ENCODE results near the gene KDM3B. TPM values are rescaled to one million over a fixed set of nuclear protein-coding genes. Genes with fewer than 3 reads are reported as not detected.

The KDM3B gene
- total RNA-seq, 1 donor from 2014 or later, result 40.7 TPM

- H3K36me3 ChIP-seq, result no peaks in the 10 kb centered on the region
- TF ChIP-seq, protein P1, sequence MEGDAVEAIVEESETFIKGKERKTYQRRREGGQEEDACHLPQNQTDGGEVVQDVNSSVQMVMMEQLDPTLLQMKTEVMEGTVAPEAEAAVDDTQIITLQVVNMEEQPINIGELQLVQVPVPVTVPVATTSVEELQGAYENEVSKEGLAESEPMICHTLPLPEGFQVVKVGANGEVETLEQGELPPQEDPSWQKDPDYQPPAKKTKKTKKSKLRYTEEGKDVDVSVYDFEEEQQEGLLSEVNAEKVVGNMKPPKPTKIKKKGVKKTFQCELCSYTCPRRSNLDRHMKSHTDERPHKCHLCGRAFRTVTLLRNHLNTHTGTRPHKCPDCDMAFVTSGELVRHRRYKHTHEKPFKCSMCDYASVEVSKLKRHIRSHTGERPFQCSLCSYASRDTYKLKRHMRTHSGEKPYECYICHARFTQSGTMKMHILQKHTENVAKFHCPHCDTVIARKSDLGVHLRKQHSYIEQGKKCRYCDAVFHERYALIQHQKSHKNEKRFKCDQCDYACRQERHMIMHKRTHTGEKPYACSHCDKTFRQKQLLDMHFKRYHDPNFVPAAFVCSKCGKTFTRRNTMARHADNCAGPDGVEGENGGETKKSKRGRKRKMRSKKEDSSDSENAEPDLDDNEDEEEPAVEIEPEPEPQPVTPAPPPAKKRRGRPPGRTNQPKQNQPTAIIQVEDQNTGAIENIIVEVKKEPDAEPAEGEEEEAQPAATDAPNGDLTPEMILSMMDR (IDR thresholded peaks at IDR 0.05; ENCODE audit: borderline replicate concordance), result peak; percentile 55
- intact Hi-C loops (cut with micrococcal nuclease), result no loop called here
These were observed 112.1 kb downstream of the KDM3B start for GRCh38 chr5:138464388-138465260.

GRCh38 chr5:138465261-138466124 is 113.0 kb downstream of the KDM3B start, which contains the start of gene EGR1:
Gene EGR1 (plus strand): TSS chr5:138465479. CDS start chr5:138465762, 283 bp downstream.
- peak within 1 kb of the TSS; percentile 91 for H3K4me3 ChIP-seq
- intact Hi-C loops (cut with micrococcal nuclease), result no loop called here
- DNase-seq, result peak; percentile 94
- no peaks in the 10 kb centered on the region for H3K36me3 ChIP-seq
- TF ChIP-seq, protein P1 (IDR thresholded peaks at IDR 0.05; ENCODE audit: borderline replicate concordance), result no peak
- H3K4me1 ChIP-seq, result peaks cover 59% of the 10 kb centered on the region
- H3K9me3 ChIP-seq (replicated peaks), result no peaks in the 10 kb centered on the region
- no peaks in the 10 kb centered on the region for H3K27me3 ChIP-seq (ENCODE audit: low read depth)
- H3K27ac ChIP-seq (replicated peaks), result peak within 1 kb of the TSS; percentile 99

More at GRCh38 chr5:138464388-138465260, 112.1 kb downstream of the KDM3B start:
- Histone ChIP-seq H3K4me1 (peaks cover 68% of the 10 kb centered on the region), H3K4me3 (peak overlapping the region; percentile 91), H3K27ac (replicated peaks) (peak overlapping the region; percentile 99), H3K9me3 (replicated peaks) (no peaks in the 10 kb centered on the region), H3K27me3 (ENCODE audit: low read depth) (no peaks in the 10 kb centered on the region)
- DNase-seq, result peak; percentile 94

GRCh38 chr5:138466125-138466899 is 113.8 kb downstream of the KDM3B start:
- intact Hi-C loops (cut with micrococcal nuclease), result no loop called here
- peak overlapping the region; percentile 99 for H3K27ac ChIP-seq (replicated peaks)
- peaks cover 51% of the 10 kb centered on the region for H3K4me1 ChIP-seq
- H3K27me3 ChIP-seq (ENCODE audit: low read depth), result no peaks in the 10 kb centered on the region
- H3K36me3 ChIP-seq, result no peaks in the 10 kb centered on the region
- H3K4me3 ChIP-seq, result peak overlapping the region; percentile 91
- no peak for DNase-seq
- no peaks in the 10 kb centered on the region for H3K9me3 ChIP-seq (replicated peaks)
- TF ChIP-seq, protein P1 (IDR thresholded peaks at IDR 0.05; ENCODE audit: borderline replicate concordance), result no peak

DNA sequence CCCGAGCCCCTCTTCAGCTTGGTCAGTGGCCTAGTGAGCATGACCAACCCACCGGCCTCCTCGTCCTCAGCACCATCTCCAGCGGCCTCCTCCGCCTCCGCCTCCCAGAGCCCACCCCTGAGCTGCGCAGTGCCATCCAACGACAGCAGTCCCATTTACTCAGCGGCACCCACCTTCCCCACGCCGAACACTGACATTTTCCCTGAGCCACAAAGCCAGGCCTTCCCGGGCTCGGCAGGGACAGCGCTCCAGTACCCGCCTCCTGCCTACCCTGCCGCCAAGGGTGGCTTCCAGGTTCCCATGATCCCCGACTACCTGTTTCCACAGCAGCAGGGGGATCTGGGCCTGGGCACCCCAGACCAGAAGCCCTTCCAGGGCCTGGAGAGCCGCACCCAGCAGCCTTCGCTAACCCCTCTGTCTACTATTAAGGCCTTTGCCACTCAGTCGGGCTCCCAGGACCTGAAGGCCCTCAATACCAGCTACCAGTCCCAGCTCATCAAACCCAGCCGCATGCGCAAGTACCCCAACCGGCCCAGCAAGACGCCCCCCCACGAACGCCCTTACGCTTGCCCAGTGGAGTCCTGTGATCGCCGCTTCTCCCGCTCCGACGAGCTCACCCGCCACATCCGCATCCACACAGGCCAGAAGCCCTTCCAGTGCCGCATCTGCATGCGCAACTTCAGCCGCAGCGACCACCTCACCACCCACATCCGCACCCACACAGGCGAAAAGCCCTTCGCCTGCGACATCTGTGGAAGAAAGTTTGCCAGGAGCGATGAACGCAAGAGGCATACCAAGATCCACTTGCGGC is 114.6 kb downstream of the KDM3B start:
- intact Hi-C loops (cut with micrococcal nuclease), result no loop called here
- H3K4me1 ChIP-seq, result peaks cover 44% of the 10 kb centered on the region
- no peak for DNase-seq
- TF ChIP-seq, protein P1 (IDR thresholded peaks at IDR 0.05; ENCODE audit: borderline replicate concordance), result no peak
- no peaks in the 10 kb centered on the region for H3K27me3 ChIP-seq (ENCODE audit: low read depth)
- peak overlapping the region; percentile 91 for H3K4me3 ChIP-seq
- no peak overlapping the region for H3K27ac ChIP-seq (replicated peaks)
- no peaks in the 10 kb centered on the region for H3K9me3 ChIP-seq (replicated peaks)
- no peaks in the 10 kb centered on the region for H3K36me3 ChIP-seq

Data from left ventricle myocardium inferior (tissue), 1 donor.